WI38 (cell line): Measurements from ENCODE around the gene SP2.

Experiments
- H3K4me3 ChIP-seq: 2 replicates; pipeline ENCODE4 v1.5.1; 2011; ENCODE audit warnings: low read depth, mild to moderate bottlenecking, control low read depth, low read length
- CTCF ChIP-seq: IDR thresholded peaks from 2 replicates; pipeline ENCODE4 v1.5.1; 2012; ENCODE audit warnings: low read depth, mild to moderate bottlenecking, control low read depth, low read length

The SP2 gene

DNA sequence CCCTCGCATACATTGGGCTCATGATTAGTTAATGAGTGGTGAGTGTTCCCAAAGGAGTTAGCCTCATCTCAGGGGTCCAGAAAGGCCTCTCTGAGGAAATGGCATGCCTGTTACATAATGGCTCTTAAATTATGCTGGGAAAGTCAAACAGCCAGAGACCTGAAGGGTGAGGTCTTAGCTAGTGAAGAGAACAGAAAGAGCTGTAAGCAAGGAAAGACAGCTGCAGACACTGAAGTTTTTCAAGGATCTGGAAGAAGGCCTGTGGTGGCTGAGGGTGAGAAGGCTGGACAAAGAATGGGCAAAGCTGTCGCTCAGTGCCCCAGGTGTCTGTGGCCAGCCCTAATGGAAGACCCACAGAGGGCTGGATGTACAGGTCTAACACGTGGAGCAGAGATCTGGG, 10.4 kb downstream of the SP2 start:
- no peak overlapping the region for H3K4me3 ChIP-seq
- no peak for TF ChIP-seq CTCF

DNA sequence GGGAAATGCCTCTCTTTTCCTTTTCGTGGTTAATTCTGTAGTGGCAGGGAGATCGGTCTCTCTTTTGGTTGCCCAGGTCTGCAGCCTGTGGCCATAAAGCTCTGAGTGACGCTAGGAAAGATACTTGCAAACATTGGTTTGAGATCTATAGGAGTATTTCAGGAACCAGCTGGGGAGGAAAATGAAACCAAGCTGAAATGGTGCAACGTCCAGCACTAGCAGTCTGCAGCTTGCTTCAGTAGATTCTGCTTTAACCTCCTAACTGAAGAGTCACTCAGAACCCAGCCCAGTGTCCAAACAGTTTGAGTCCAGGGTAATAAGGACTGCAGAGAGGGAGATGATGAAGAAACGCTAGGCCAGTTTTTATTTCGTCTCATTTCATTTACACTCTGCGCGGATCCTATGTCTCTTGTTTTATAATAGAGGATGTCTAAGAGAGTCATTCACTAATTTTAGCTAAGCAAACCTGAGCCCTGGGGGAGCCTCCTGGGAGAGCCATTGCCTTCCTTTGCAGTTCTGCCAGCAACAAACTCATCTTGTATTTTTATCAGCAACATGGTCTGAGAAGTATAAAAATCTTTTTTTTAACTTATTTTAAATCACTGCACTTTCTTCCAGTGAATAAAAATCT, 12.0 kb downstream of the SP2 start:
- H3K4me3 ChIP-seq = no peak overlapping the region
- TF ChIP-seq CTCF = no peak

DNA sequence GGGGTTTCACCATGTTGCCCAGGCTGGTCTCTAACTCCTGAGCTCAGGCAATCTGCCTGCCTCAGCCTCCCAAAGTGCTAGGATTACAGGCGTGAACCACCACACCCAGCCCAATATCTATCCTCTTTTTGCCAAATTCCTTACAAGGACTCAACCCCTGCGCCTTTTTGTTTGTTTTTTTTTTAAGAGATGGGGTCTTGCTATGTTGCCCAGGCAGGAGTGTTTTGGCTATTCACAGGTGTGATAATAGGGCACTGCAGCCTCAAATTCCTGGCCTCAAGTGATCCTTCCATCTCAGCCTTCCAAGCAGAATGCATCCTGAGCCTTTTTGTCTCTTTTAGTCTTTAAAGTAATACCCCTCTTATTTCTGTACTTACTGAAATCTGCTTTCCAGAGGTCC, 17.0 kb downstream of the SP2 start:
- no peak for TF ChIP-seq CTCF
- H3K4me3 ChIP-seq = no peak overlapping the region

DNA sequence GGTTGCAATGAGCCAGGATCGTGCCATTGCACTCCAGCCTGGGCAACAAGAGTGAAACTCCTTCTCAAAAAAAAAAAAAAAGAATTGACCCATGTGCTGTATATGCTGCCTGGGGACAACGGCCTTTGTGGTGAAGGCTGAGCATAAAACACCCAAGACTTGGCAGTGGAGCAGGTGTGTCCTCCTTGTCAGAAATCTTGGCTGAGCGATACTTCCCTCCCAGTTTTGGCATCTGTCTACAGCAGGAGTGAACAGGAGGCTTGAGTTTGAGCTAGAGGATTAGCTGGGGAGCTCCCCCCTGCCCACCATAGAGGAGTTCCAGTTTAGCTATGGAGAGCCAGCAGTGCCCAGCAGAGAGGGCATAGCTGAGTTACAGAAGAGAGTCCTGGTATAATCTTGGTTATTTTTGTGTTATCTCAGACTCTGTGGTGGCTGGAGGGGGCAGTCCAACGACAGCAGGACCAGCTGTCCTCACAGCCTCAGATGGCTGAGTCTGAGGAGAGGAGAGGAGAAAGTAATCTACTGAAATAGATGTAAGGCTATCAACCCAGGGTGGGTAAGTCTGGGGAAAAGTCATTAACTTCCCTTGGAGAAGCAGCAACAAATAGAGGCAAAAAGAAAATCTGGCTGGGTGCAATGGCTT, 18.4 kb downstream of the SP2 start:
- H3K4me3 ChIP-seq = no peak overlapping the region
- no peak for TF ChIP-seq CTCF

GRCh38 chr17:47915776-47916398, 19.9 kb downstream of the SP2 start:
- TF ChIP-seq CTCF = no peak
- H3K4me3 ChIP-seq = no peak overlapping the region

DNA sequence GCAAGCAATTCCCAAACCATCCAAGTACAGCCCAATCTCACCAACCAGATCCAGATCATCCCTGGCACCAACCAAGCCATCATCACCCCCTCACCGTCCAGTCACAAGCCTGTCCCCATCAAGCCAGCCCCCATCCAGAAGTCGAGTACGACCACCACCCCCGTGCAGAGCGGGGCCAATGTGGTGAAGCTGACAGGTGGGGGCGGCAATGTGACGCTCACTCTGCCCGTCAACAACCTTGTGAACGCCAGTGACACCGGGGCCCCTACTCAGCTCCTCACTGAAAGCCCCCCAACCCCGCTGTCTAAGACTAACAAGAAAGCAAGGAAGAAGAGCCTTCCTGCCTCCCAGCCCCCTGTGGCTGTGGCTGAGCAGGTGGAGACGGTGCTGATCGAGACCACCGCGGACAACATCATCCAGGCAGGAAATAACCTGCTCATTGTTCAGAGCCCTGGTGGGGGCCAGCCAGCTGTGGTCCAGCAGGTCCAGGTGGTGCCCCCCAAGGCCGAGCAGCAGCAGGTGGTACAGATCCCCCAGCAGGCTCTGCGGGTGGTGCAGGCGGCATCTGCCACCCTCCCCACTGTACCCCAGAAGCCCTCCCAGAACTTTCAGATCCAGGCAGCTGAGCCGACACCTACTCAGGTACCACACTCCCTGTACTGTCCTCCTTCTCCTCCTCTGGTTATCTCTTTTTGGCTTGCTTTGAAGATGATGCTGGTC, 20.6 kb downstream of the SP2 start:
- TF ChIP-seq CTCF = no peak
- H3K4me3 ChIP-seq = no peak overlapping the region

GRCh38 chr17:47917581-47917980, 21.5 kb downstream of the SP2 start:
- H3K4me3 ChIP-seq = no peak overlapping the region
- no peak for TF ChIP-seq CTCF
